SK-N-SH (cell line): ENCODE measurements around the gene CDC42. TPM values are rescaled to one million over a fixed set of nuclear protein-coding genes. Genes with fewer than 3 reads are reported as not detected.

Experiments
- CTCF ChIA-PET: fragments of 300-600, 350-600 bp; formaldehyde crosslinking; extraction: SDS; loops from one replicate; lab custom pipeline; 2021; lab: Yijun Ruan, JAX
- POLR2A ChIA-PET: fragments of 350-600 bp; sonication (Branson Sonifier 250); formaldehyde crosslinking; extraction: SDS; loops from one replicate; lab custom pipeline; 2020; ENCODE audit warnings: antibody characterized with exemption, inconsistent platforms; lab: Yijun Ruan, JAX
- DNase-seq: peaks from one replicate; pipeline ENCODE4 v3.0.0; 2012
- H2AFZ ChIP-seq: fragments of 200-600 bp; sonication (generic); 2 replicates; pipeline ENCODE4 v1.8.1; 2016; ENCODE audit warnings: antibody characterized with exemption, mild to moderate bottlenecking, low read depth
- H3F3A ChIP-seq: fragments of 200-600 bp; sonication (generic); replicated peaks from 2 replicates; pipeline ENCODE3; 2016; ENCODE audit warnings: antibody characterized with exemption, mild to moderate bottlenecking; ENCODE audit not compliant: insufficient read depth
- H3K27ac ChIP-seq, 2 experiments: fragments of 200-500 bp in 1 of 2; fragments of 200-600 bp in 1 of 2; sonication (Bioruptor generic) in 1 of 2; sonication (generic), shearing (Covaris generic) in 1 of 2; 2 replicates each; pipeline versions ENCODE4 v1.5.1 to v1.6.1; 2014 to 2016; ENCODE audit warnings: low read depth in 2 of 2, inconsistent platforms in 1 of 2, low read length in 1 of 2, mild to moderate bottlenecking in 1 of 2, mixed read lengths in 1 of 2
- H3K27me3 ChIP-seq: fragments of 200-600 bp; sonication (generic), shearing (Covaris generic); 2 replicates; pipeline ENCODE4 v1.6.1; 2016; ENCODE audit warnings: mixed run types; ENCODE audit not compliant: insufficient read depth
- H3K36me3 ChIP-seq, 2 experiments: fragments of 200-500 bp in 1 of 2; fragments of 200-600 bp in 1 of 2; sonication (Bioruptor generic) in 1 of 2; sonication (generic) in 1 of 2; replicated peaks in 1 of 2; 2 replicates each; pipeline versions ENCODE3 to v1.5.1; 2014 to 2016; ENCODE audit warnings: low read length in 1 of 2, mild to moderate bottlenecking in 1 of 2; ENCODE audit not compliant: insufficient read depth in 2 of 2, control insufficient read depth in 1 of 2
- H3K4me1 ChIP-seq, 2 experiments: fragments of 200-500 bp in 1 of 2; fragments of 200-600 bp in 1 of 2; sonication (Bioruptor generic) in 1 of 2; sonication (generic), shearing (Covaris generic) in 1 of 2; 2 replicates each; pipeline versions ENCODE4 v1.5.1 to v1.6.1; 2014 to 2016; ENCODE audit warnings: low read depth in 1 of 2, low read length in 1 of 2, mixed run types in 1 of 2; ENCODE audit not compliant: insufficient read depth in 2 of 2, control insufficient read depth in 1 of 2
- H3K4me2 ChIP-seq: fragments of 200-600 bp; sonication (generic), shearing (Covaris generic); 2 replicates; pipeline ENCODE4 v1.6.1; 2017; ENCODE audit warnings: mixed run types
- H3K4me3 ChIP-seq, 2 experiments: fragments of 200-500 bp in 1 of 2; fragments of 200-600 bp in 1 of 2; sonication (Bioruptor generic) in 1 of 2; sonication (generic), shearing (Covaris generic) in 1 of 2; 2 replicates each; pipeline versions ENCODE4 v1.5.1 to v1.8.1; 2014 to 2016; ENCODE audit warnings: low read depth in 2 of 2, inconsistent platforms in 1 of 2, low read length in 1 of 2, mild to moderate bottlenecking in 1 of 2, mixed read lengths in 1 of 2, moderate library complexity in 1 of 2
- H3K79me2 ChIP-seq: fragments of 200-600 bp; sonication (generic); 2 replicates; pipeline ENCODE4 v1.8.1; 2017; ENCODE audit warnings: mild to moderate bottlenecking; ENCODE audit not compliant: insufficient read depth
- H3K9ac ChIP-seq: fragments of 200-600 bp; sonication (generic); 2 replicates; pipeline ENCODE4 v1.6.1; 2017; ENCODE audit warnings: mixed run types
- H3K9me2 ChIP-seq: fragments of 200-600 bp; sonication (generic); 2 replicates; pipeline ENCODE4 v1.6.1; 2017; ENCODE audit warnings: mixed run types
- H3K9me3 ChIP-seq: fragments of 200-600 bp; sonication (generic); 2 replicates; pipeline ENCODE4 v1.6.1; 2017; ENCODE audit warnings: mixed run types, mild to moderate bottlenecking, moderate library complexity
- H4K20me1 ChIP-seq: fragments of 200-600 bp; sonication (generic); 2 replicates; pipeline ENCODE4 v1.6.1; 2017; ENCODE audit warnings: mild to moderate bottlenecking, mixed run types; ENCODE audit not compliant: insufficient read depth
- CHD2 ChIP-seq: fragments of 150-350 bp; IDR thresholded peaks from 2 replicates; pipeline ENCODE4 v1.6.1; 2018; ENCODE audit warnings: low read length; ENCODE audit not compliant: partially characterized antibody
- CTCF ChIP-seq: fragments of 200-600 bp; sonication (generic); IDR thresholded peaks from 2 replicates; pipeline ENCODE4 v1.6.1; 2017; ENCODE audit warnings: antibody characterized with exemption, mild to moderate bottlenecking, moderate library complexity
- EP300 ChIP-seq, 2 experiments: IDR thresholded peaks; 2 replicates each; pipeline versions ENCODE4 v1.4.0 to v1.6.1; 2012; ENCODE audit warnings: borderline replicate concordance in 1 of 2, low read depth in 1 of 2, low read length in 1 of 2
- MAX ChIP-seq: IDR thresholded peaks from 2 replicates; pipeline ENCODE4 v1.4.0; 2012; ENCODE audit warnings: low read depth
- NFIC ChIP-seq: IDR thresholded peaks from 2 replicates; pipeline ENCODE4 v1.4.0; 2012; ENCODE audit warnings: borderline replicate concordance
- RAD21 ChIP-seq: IDR thresholded peaks from 2 replicates; pipeline ENCODE4 v1.6.1; 2012; ENCODE audit warnings: mild to moderate bottlenecking, low read length
- RXRA ChIP-seq: IDR thresholded peaks from 2 replicates; pipeline ENCODE4 v1.4.0; 2012; ENCODE audit warnings: low read depth, mild to moderate bottlenecking, borderline replicate concordance
- SIN3A ChIP-seq: IDR thresholded peaks from 2 replicates; pipeline ENCODE4 v1.6.1; 2012; ENCODE audit warnings: low read depth, mild to moderate bottlenecking, low read length, moderate library complexity, borderline replicate concordance
- TCF12 ChIP-seq: IDR thresholded peaks from 2 replicates; pipeline ENCODE4 v1.4.0; 2012
- USF2 ChIP-seq: fragments of 150-350 bp; IDR thresholded peaks from 2 replicates; pipeline ENCODE4 v1.6.1; 2017; ENCODE audit warnings: antibody characterized with exemption, low read length, low read depth, borderline replicate concordance
- YY1 ChIP-seq: IDR thresholded peaks from 2 replicates; pipeline ENCODE4 v1.4.0; 2012; ENCODE audit warnings: low read depth, mild to moderate bottlenecking
- WGBS: methylation state at CpG from one replicate; pipeline ENCODE4 v1.1.6; 2017; ENCODE audit warnings: low lambda C conversion rate; 5-methylcytosine and 5-hydroxymethylcytosine counted together
- polyA plus RNA-seq, 3 experiments: library from polyadenylated mRNA; depleted of rRNA; stranded (reverse); fragments of >200 nt; gene quantifications; 2 replicates each; pipeline ENCODE4 v1.2.3, GENCODE V29; 2012
- TF ChIP-seq, protein P1 (sequence below): IDR thresholded peaks from 2 replicates; pipeline ENCODE4; 2012
- TF ChIP-seq, protein P2 (sequence below): fragments of 150-350 bp; IDR thresholded peaks from 2 replicates; pipeline ENCODE4 v1.6.1; 2016; ENCODE audit warnings: mild to moderate bottlenecking, low read depth, low read length

The CDC42 gene
- polyA plus RNA-seq, 1 of the 3 experiments (the other 2 are of a cell fraction), result 113 TPM

GRCh38 chr1:22096036-22096435 lies 43.5 kb downstream of the CDC42 start (continued):
- TF ChIP-seq MAX, result no peak
- no peak for TF ChIP-seq RXRA
- TF ChIP-seq EP300 (IDR thresholded peaks at IDR 0.05; ENCODE audit: borderline replicate concordance in 1 of 2, low read depth in 1 of 2, low read length in 1 of 2), result no peak
- no peak for TF ChIP-seq SIN3A
- TF ChIP-seq NFIC, result no peak
- no peak for TF ChIP-seq RAD21
- TF ChIP-seq CHD2, result no peak

DNA sequence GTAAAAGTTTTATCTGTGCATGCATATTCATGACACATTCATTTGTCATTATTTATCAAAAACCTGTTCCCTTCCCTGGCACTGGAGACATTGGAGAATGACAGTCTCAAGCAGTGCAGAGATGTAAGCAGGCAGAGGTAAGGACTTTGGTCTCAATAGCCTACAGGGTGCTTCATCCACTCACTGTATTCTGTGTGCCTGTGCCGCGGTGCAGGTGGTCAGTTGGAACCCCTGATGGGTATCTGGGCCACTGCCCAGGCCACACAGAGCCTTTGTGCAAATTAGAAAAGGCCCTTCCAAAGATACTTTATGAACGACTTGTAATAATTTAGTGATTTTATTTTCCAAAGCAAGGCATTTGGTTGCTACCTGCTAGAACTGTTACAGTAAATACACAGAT lies 44.0 kb downstream of the CDC42 start:
- POLR2A ChIA-PET, result no interaction called here
- no peak for TF ChIP-seq TCF12
- no peak for TF ChIP-seq YY1
- TF ChIP-seq USF2, result no peak
- TF ChIP-seq, protein P1, sequence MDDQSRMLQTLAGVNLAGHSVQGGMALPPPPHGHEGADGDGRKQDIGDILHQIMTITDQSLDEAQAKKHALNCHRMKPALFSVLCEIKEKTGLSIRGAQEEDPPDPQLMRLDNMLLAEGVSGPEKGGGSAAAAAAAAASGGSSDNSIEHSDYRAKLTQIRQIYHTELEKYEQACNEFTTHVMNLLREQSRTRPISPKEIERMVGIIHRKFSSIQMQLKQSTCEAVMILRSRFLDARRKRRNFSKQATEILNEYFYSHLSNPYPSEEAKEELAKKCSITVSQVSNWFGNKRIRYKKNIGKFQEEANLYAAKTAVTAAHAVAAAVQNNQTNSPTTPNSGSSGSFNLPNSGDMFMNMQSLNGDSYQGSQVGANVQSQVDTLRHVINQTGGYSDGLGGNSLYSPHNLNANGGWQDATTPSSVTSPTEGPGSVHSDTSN, result no peak
- TF ChIP-seq CTCF, result no peak
- TF ChIP-seq RXRA, result no peak
- TF ChIP-seq, protein P2, sequence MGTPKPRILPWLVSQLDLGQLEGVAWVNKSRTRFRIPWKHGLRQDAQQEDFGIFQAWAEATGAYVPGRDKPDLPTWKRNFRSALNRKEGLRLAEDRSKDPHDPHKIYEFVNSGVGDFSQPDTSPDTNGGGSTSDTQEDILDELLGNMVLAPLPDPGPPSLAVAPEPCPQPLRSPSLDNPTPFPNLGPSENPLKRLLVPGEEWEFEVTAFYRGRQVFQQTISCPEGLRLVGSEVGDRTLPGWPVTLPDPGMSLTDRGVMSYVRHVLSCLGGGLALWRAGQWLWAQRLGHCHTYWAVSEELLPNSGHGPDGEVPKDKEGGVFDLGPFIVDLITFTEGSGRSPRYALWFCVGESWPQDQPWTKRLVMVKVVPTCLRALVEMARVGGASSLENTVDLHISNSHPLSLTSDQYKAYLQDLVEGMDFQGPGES, result no peak
- Histone ChIP-seq H3K9me3 (no peaks in the 10 kb centered on the region), H3K36me3 (peaks cover 52 to 61% of the 10 kb centered on the region in 2 experiments), H3K4me3 (no peak overlapping the region), H3K9ac (no peak overlapping the region), H3K27me3 (no peaks in the 10 kb centered on the region), H2AFZ (no peak overlapping the region), H3F3A (peaks cover 18% of the 10 kb centered on the region), H3K27ac (no peak overlapping the region), H4K20me1 (peaks cover 94% of the 10 kb centered on the region), H3K4me1 (no peaks in the 10 kb centered on the region), H3K4me2 (no peak overlapping the region), H3K9me2 (no peaks in the 10 kb centered on the region), H3K79me2 (peaks cover 92% of the 10 kb centered on the region)
- DNase-seq, result no peak
- 98% methylated on average over 3 of the region's 3 CpGs for WGBS
- CTCF ChIA-PET, result interaction anchor here (1.0 to 1.3 kb wide), 3 partner anchors 9 to 35 kb away, joined by 3 to 5 read pairs (median 3); no protein-coding TSS in a partner anchor
